Femur (tissue), 1 donor: ENCODE data around the gene CASP10.
A peak's percentile ranks its signal among the peaks of the same experiment; 100 is the strongest.

Source experiments
- DNase-seq: peaks from one replicate; pipeline ENCODE4 v3.0.0-alpha.2; 2017

CASP10 gene

DNA sequence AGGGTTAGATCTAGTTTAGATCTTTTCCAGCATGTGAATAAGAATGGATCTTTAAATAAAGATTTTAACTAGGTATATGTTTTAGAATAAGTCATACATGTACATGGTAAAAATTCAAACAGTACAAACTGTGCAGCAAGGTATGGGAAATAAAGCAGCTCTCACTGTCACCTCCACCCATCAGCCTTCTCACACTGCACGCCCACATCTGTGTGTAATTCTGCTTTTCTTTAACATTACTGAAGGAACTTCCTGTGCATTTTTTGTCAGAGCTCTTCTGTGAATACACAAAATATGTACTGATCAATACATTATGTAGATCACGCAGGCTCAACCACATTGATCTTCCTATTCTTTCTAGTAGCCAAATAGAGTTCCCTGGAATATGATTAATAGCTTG is 80.8 kb downstream of the CASP10 start:
- no peak for DNase-seq

DNA sequence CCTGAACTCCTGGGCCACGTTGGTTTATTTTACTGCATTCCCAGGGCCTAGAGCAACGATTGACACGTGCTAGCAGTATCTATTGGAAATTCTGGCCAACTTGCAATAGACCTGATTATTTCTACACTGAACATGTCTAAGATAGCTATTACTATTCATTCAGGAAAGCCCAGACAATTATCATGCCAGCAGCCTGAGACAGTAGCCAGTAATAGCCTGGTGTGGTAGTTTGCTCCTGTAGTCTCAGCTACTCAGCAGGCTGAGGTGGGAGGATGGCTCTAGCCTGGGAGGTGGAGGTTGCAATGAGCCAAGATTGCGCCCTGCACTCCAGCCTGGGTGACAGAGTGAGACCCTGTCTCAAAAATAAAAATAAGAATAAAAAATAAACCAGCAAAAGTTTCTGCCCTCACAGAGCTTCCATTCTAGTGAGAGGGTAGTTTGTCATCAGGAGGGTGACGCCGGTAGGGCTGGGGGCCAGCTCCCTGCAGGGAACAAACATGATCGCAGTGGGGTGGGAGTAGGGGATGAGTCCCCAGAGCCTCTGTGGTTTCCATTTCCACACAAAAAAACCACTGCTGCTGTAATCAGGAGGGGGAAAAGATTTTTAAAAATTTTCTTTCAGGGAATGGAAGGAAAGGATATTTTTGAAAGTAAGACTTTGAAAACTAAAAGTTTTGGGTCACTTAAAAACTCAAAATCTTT is 81.7 kb downstream of the CASP10 start:
- DNase-seq: no peak

DNA sequence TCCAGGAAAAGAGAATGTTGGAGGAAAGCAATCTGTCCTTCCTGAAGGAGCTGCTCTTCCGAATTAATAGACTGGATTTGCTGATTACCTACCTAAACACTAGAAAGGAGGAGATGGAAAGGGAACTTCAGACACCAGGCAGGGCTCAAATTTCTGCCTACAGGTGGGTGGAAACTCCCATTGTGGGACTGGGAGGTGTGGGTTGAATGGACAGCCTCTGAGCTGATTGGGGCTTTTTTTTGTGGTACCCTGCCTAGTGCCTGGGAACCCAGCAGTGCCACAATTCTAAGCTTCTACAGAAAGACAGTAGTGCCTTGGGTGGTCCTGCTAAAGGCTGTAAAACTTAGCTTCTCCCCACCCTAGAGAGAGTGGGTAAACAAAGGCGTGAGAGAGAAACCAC is 83.7 kb downstream of the CASP10 start:
- no peak for DNase-seq

DNA sequence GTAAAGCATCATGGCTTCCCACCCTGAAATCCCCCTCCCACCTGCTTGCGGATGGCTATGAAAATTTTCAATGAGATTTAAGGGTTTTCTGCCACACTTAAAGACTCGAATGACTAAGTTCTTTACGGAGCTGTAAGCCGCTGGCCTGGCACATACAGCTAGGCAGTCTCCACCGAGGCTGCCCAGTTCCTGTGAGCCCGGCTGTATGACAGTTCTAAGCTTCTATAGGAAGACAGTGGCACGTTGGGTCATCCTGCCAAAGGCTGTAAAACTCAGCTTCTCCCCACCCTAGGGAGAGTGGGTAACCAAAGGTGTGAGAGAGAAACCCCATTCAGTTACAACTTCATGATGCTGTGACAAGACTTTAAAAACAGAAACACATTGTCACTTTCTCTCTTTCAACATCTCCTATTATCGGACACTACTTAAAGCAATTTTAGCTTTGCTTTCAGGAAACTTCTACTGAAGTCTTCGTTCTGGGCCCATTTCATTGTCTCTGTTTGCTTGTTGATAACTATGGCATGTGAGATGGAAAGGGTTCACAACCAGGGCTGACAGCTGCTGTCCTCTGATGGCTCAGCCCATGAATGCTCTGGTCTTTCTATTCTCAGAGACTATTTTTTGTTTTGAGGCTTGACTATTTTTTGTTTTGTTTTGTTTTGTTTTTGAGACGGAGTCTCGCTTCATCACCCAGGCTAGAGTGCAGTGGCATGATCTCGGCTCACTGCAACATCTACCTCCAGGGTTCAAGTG is 84.5 kb downstream of the CASP10 start:
- DNase-seq: no peak

DNA sequence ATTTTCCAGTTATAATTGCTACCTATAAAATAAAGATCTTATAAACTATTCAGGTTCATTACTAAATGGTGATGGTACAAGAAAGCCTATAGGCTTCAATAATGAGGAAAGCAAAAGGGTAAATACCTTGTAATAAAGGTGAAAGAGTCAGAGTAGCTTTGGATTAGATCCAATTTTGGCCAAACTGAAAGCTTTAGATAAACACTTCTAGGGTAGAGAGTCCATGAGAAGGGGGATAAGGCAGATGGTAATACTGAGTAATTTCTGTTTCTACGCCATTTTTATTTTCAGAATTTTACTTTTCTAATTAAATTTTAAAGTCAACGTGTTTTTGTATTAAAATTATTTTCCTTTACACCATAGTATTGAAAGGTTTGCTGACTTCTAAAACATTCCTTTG is 86.8 kb downstream of the CASP10 start:
- DNase-seq: no peak

DNA sequence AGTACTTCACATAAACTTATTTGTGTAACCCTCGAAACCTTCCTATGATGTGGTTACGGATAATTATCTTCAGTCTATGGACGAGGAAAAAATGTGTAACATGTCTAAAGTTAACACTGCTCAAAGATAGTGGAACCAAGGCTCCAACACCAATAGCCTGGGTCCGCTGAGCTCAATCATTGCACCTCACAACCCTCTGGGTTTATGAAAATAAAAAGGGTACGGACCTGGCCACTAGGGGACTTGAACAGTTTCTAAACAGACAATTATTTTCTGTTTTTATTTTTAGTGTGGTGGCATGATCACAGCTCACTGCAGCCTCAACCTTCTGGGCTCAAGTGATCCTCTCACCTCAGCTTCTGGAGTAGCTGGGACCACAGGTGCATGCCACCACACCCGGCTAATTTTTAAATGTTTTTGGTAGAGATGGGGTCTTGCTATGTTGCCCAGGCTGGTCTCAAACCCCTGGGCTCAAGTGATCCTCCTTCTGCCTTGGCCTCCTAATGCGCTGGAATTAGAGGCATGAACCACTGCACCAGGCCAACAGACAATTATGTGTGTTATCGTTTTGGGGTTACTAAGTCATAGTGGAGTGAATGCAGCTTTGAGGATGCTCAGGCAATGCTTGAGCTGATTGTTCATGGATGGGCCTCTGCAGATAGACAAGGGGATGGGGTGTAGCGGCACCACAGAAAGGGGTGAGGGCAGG is 87.5 kb downstream of the CASP10 start:
- no peak for DNase-seq

DNA sequence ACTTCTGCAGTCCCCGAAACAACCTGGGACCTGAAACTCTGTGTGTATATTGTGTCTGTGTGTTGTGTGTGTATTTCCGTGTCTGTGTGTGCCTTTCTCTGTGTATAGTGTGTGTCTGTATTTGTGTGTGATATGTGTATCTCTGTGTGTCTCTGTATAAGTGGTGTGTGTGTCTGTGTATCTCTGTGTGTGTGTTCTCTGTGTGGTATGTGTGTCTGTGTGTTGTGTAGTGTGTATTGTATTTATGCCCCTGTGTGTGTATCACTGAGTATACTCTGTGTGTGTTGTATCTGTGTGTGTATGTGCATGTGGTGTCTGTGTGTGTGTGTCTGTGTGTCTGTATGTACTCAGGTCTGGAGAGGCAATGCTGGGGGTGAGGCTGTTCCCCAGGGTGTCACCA is 89.0 kb downstream of the CASP10 start:
- DNase-seq: no peak

DNA sequence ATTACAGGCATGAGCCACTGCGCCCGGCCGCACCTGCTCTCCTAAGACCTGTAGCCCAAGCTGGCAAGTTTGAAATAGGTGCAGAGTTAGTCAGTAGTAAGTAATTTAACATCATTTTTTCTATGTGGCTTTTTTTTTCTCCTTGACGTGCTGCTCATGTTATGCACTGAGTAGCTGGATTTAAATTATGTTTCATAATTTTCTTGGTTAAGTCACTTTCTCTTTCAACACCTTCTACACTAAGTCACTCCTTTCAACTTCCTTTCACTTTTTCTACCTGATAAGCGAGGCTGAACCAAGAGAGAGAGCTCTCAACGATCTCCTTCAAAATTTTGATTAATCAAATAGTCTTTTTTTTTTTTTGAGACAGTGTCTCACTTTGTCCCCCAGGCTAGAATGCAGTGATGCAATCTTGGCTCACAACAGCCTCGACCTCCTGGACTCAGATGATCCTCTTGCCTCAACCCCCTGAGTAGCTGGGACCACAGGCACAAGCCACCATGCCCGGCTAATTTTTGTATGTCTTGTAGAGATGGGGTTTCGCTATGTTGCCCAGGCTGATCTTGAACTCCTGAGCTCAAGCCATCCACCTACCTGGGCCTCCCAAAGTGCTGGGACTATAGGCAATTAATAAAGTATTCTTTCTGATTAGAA is 90.5 kb downstream of the CASP10 start:
- DNase-seq: no peak

DNA sequence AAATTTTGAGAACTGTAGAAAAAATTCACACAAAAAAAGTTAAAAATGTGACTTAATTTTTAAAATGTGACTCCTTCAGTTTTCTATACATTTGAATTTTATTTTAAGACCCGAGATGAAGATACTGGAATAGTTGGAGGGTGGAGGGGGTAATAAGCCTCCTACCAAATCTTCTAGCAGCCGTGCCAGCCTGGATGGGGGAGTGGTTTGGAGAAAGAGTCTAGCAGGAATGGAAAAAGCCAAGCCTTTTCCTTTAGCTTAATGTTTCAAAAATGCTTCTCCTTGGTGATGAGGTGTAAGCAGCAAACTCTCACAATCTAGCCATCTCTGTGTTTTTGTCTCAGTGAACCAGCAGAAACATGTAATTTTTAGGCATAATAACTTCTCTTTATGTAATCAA is 92.1 kb downstream of the CASP10 start:
- DNase-seq: peak; percentile 67

DNA sequence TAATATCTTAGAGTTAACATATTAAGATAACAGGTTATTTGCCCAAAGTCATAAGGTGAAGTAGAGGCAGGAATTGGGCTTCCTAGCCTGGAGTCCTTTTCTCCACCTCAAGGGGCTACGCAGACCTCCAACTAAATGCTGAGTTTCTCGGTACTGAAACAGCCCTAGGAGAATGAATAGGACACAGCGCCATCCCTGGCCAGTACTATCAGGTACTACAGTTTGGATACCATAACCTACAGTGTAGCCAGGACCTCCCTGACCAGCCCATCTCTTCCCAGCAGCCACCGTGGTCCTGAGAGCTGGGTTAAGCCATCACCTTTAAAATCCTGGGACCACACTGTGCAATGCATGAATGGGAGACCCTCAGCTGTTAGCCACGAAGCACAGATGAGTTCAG is 93.0 kb downstream of the CASP10 start:
- no peak for DNase-seq

DNA sequence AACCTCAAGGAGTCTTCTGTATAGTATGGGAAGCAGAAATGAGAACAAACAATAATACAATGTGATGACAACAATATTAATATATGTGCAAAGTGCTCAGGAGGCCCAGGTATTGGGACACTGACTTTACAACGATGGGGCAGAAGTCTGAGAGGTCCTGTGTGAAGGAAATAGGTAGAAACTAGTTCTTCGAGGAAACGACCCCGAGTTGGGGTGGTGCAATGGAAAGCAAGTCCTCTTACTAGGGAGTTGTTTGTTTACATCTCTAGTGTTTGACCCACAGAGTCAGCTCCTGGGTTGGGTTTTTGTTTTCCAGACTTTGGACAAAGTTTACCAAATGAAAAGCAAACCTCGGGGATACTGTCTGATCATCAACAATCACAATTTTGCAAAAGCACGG is 93.6 kb downstream of the CASP10 start:
- DNase-seq: no peak
